GM23338 (cell line): ENCODE data around the gene EYA4. TPM values are rescaled to one million over a fixed set of nuclear protein-coding genes. Genes with fewer than 3 reads are reported as not detected.

Experiments used
- ATAC-seq: fragments of 200-7000 bp; cut with Tn5 transposase; 3 replicates; pipeline ENCODE4 v1.9.1; 2020
- DNase-seq: peaks from one replicate; pipeline ENCODE4 v3.0.0-alpha.2; 2015; ENCODE audit warnings: low spot score
- H2AFZ ChIP-seq: fragments of 200-600 bp; sonication (generic); 2 replicates; pipeline ENCODE4 v1.8.0; 2016; ENCODE audit warnings: antibody characterized with exemption, mild to moderate bottlenecking, moderate library complexity
- H3F3A ChIP-seq: fragments of 200-600 bp; sonication (generic); replicated peaks from 2 replicates; pipeline ENCODE4 v1.8.0; 2017; ENCODE audit warnings: antibody characterized with exemption, mixed run types, low read depth
- H3K27ac ChIP-seq: fragments of 200-600 bp; sonication (generic); 2 replicates; pipeline ENCODE4 v1.6.1; 2016; ENCODE audit warnings: low read depth
- H3K27me3 ChIP-seq: fragments of 200-600 bp; sonication (generic); 2 replicates; pipeline ENCODE4 v1.8.0; 2016; ENCODE audit warnings: mild to moderate bottlenecking, mixed run types, moderate library complexity; ENCODE audit not compliant: insufficient read depth
- H3K36me3 ChIP-seq: fragments of 200-600 bp; sonication (generic); 2 replicates; pipeline ENCODE4 v1.8.0; 2016; ENCODE audit warnings: mild to moderate bottlenecking; ENCODE audit not compliant: insufficient read depth
- H3K4me1 ChIP-seq: fragments of 200-600 bp; sonication (generic); 2 replicates; pipeline ENCODE4 v1.8.0; 2016; ENCODE audit warnings: mild to moderate bottlenecking, moderate library complexity; ENCODE audit not compliant: insufficient read depth
- H3K4me2 ChIP-seq: fragments of 200-600 bp; sonication (generic); 2 replicates; pipeline ENCODE4 v1.7.1; 2017; ENCODE audit warnings: mixed run types
- H3K4me3 ChIP-seq: fragments of 200-600 bp; sonication (generic); 2 replicates; pipeline ENCODE4 v1.6.1; 2016; ENCODE audit warnings: mixed run types
- H3K79me2 ChIP-seq: fragments of 200-600 bp; sonication (generic); replicated peaks from 2 replicates; pipeline ENCODE4 v1.8.0; 2017; ENCODE audit warnings: mild to moderate bottlenecking; ENCODE audit not compliant: insufficient read depth
- H3K9me2 ChIP-seq: fragments of 200-600 bp; sonication (generic); 2 replicates; pipeline ENCODE4 v1.8.0; 2017; ENCODE audit not compliant: insufficient read depth
- H4K20me1 ChIP-seq: fragments of 200-600 bp; sonication (generic); replicated peaks from 2 replicates; pipeline ENCODE4 v1.8.0; 2017; ENCODE audit warnings: mild to moderate bottlenecking; ENCODE audit not compliant: insufficient read depth
- H3K27ac Mint-ChIP-seq: 2 replicates; pipeline ENCODE4 v1.8.0; 2020; ENCODE audit warnings: inconsistent platforms, mild to moderate bottlenecking, moderate library complexity, mixed read lengths
- H3K27me3 Mint-ChIP-seq: 3 replicates; pipeline ENCODE4 v1.8.0; 2022; ENCODE audit warnings: low read depth, mild to moderate bottlenecking, moderate library complexity, mixed read lengths, inconsistent platforms; ENCODE audit not compliant: insufficient read depth, poor library complexity
- H3K36me3 Mint-ChIP-seq: 3 replicates; pipeline ENCODE4 v1.8.0; 2021; ENCODE audit warnings: low read depth, mild to moderate bottlenecking, inconsistent platforms, moderate library complexity, mixed read lengths
- H3K4me1 Mint-ChIP-seq: 3 replicates; pipeline ENCODE4 v1.8.0; 2020; ENCODE audit warnings: mild to moderate bottlenecking, inconsistent platforms, mixed read lengths
- H3K4me3 Mint-ChIP-seq: 3 replicates; pipeline ENCODE4 v1.8.0; 2021; ENCODE audit warnings: moderate library complexity, mild to moderate bottlenecking, inconsistent platforms, mixed read lengths
- H3K9me3 Mint-ChIP-seq: 3 replicates; pipeline ENCODE4 v1.8.0; 2020; ENCODE audit warnings: moderate library complexity, mild to moderate bottlenecking, inconsistent platforms, mixed read lengths
- CREB1 ChIP-seq: fragments of 250-450 bp; sonication (Bioruptor Pico); IDR thresholded peaks from 2 replicates; pipeline ENCODE4 v1.5.0; 2020; ENCODE audit warnings: low read depth, mild to moderate bottlenecking, moderate library complexity
- ETS1 ChIP-seq: IDR thresholded peaks from 2 replicates; pipeline ENCODE4 v1.6.1; 2016; ENCODE audit warnings: antibody characterized with exemption
- EZH2 ChIP-seq: fragments of 200-600 bp; sonication (generic); IDR thresholded peaks from one replicate; pipeline ENCODE4 v1.8.0; 2017; ENCODE audit warnings: antibody characterized with exemption, mild to moderate bottlenecking, low read depth; ENCODE audit not compliant: unreplicated experiment
- EZH2phosphoT487 ChIP-seq: fragments of 200-600 bp; sonication (generic); IDR thresholded peaks from one replicate; pipeline ENCODE4 v1.8.1; 2018; ENCODE audit warnings: antibody characterized with exemption; ENCODE audit not compliant: unreplicated experiment
- JUNB ChIP-seq: IDR thresholded peaks from one replicate; pipeline ENCODE4 v1.6.1; 2016; ENCODE audit warnings: antibody characterized with exemption; ENCODE audit not compliant: unreplicated experiment
- NANOG ChIP-seq: IDR thresholded peaks from 2 replicates; pipeline ENCODE4 v1.6.1; 2016; ENCODE audit warnings: antibody characterized with exemption, borderline replicate concordance
- POLR2AphosphoS5 ChIP-seq: IDR thresholded peaks from 2 replicates; pipeline ENCODE4 v1.6.1; 2016; ENCODE audit warnings: antibody characterized with exemption, low read depth
- REST ChIP-seq: IDR thresholded peaks from one replicate; pipeline ENCODE4 v1.6.1; 2018; ENCODE audit warnings: antibody characterized with exemption; ENCODE audit not compliant: unreplicated experiment
- STAT1 ChIP-seq: IDR thresholded peaks from one replicate; pipeline ENCODE4 v1.6.1; 2016; ENCODE audit warnings: antibody characterized with exemption; ENCODE audit not compliant: unreplicated experiment
- ZNF114 ChIP-seq: fragments of 250-450 bp; sonication (Bioruptor Pico); IDR thresholded peaks from 2 replicates; pipeline ENCODE4 v1.5.0; 2020; ENCODE audit warnings: mild to moderate bottlenecking, moderate library complexity
- ZNF331 ChIP-seq: fragments of 250-450 bp; sonication (Bioruptor Pico); IDR thresholded peaks from 2 replicates; pipeline ENCODE4 v1.5.0; 2020; ENCODE audit warnings: low read depth, mild to moderate bottlenecking, moderate library complexity
- polyA plus RNA-seq: library from polyadenylated mRNA; unstranded; fragments of >200 nt; fragmentation: Nextera tagmentation; extraction: Ambion mirVana; gene quantifications from 2 replicates; pipeline ENCODE4 v1.2.1, GENCODE V29; 2016
- total RNA-seq: library from RNA; depleted of rRNA; stranded (reverse); fragments of >200 nt; shearing (Covaris generic); gene quantifications from 2 replicates; pipeline ENCODE4 v1.2.3, GENCODE V29; 2014

The EYA4 gene
- total and polyA plus RNA-seq, 2 experiments from 2014 or later, result 0.05 to 0.21 TPM

GRCh38 chr6:133343220-133343619 is 102.1 kb downstream of the EYA4 start:
- Histone ChIP-seq H4K20me1 (no peaks in the 10 kb centered on the region), H3K4me2 (no peak overlapping the region), H3K27me3 (no peaks in the 10 kb centered on the region), H2AFZ (no peak overlapping the region), H3K4me3 (no peak overlapping the region), H3K4me1 (no peaks in the 10 kb centered on the region; the same call in 1 of the 2 replicates), H3K27ac (no peak overlapping the region), H3K9me2 (no peaks in the 10 kb centered on the region), H3F3A (no peaks in the 10 kb centered on the region), H3K79me2 (no peaks in the 10 kb centered on the region), H3K36me3 (no peaks in the 10 kb centered on the region)
- Mint-ChIP-seq H3K9me3 (no peaks in the 10 kb centered on the region), H3K4me1 (peaks cover 5% of the 10 kb centered on the region; the same call in 2 of the 3 replicates), H3K36me3 (no peaks in the 10 kb centered on the region), H3K27me3 (peaks cover 3% of the 10 kb centered on the region), H3K27ac (no peak overlapping the region), H3K4me3 (no peak overlapping the region)
- DNase-seq (no peak), ATAC-seq (no peak)
- TF ChIP-seq ZNF331 (CRISPR knock-in tag), result no peak

GRCh38 chr6:133348846-133349245 is 107.7 kb downstream of the EYA4 start:
- Histone ChIP-seq H3F3A (no peaks in the 10 kb centered on the region), H3K36me3 (no peaks in the 10 kb centered on the region), H3K4me3 (no peak overlapping the region), H2AFZ (no peak overlapping the region), H4K20me1 (no peaks in the 10 kb centered on the region), H3K27ac (no peak overlapping the region), H3K79me2 (no peaks in the 10 kb centered on the region), H3K9me2 (no peaks in the 10 kb centered on the region), H3K27me3 (no peaks in the 10 kb centered on the region), H3K4me1 (no peaks in the 10 kb centered on the region), H3K4me2 (no peak overlapping the region)
- peaks cover 2% of the 10 kb centered on the region; the same call in 1 of the 3 replicates for H3K4me1 Mint-ChIP-seq
- peaks cover 2% of the 10 kb centered on the region for H3K27me3 Mint-ChIP-seq
- H3K9me3 Mint-ChIP-seq, result no peaks in the 10 kb centered on the region
- TF ChIP-seq JUNB (no peak), NANOG (no peak), POLR2AphosphoS5 (no peak), EZH2 (no peak), ETS1 (no peak), STAT1 (no peak)
- no peak overlapping the region for H3K4me3 Mint-ChIP-seq
- DNase-seq, result no peak
- no peak for ATAC-seq
- H3K36me3 Mint-ChIP-seq, result no peaks in the 10 kb centered on the region
- no peak overlapping the region for H3K27ac Mint-ChIP-seq

- H3K27ac ChIP-seq, result no peak overlapping the region
- no peak overlapping the region for H3K4me2 ChIP-seq
- no peak for DNase-seq
- no peaks in the 10 kb centered on the region for H3K79me2 ChIP-seq
- H3K27ac Mint-ChIP-seq, result no peak overlapping the region
- no peaks in the 10 kb centered on the region for H3K9me2 ChIP-seq
- H2AFZ ChIP-seq, result no peak overlapping the region
- no peak overlapping the region for H3K4me3 Mint-ChIP-seq
- H3K4me1 Mint-ChIP-seq, result peaks cover 2% of the 10 kb centered on the region; the same call in 1 of the 3 replicates
- no peak for ATAC-seq
- no peaks in the 10 kb centered on the region for H4K20me1 ChIP-seq
- no peaks in the 10 kb centered on the region for H3K36me3 Mint-ChIP-seq
- no peaks in the 10 kb centered on the region for H3K36me3 ChIP-seq
- no peaks in the 10 kb centered on the region for H3K27me3 ChIP-seq
- H3K4me3 ChIP-seq, result no peak overlapping the region
- H3F3A ChIP-seq, result no peaks in the 10 kb centered on the region
- no peaks in the 10 kb centered on the region for H3K4me1 ChIP-seq
- no peaks in the 10 kb centered on the region for H3K9me3 Mint-ChIP-seq
- peaks cover 2% of the 10 kb centered on the region for H3K27me3 Mint-ChIP-seq
- TF ChIP-seq ZNF114 (CRISPR knock-in tag), result no peak
- no peak for TF ChIP-seq EZH2phosphoT487
- no peak for TF ChIP-seq EZH2
- no peak for TF ChIP-seq CREB1 (CRISPR knock-in tag)
- no peak for TF ChIP-seq STAT1
- TF ChIP-seq JUNB, result no peak
- TF ChIP-seq REST, result no peak
Measured at GRCh38 chr6:133350928-133351327, 109.8 kb downstream of the EYA4 start.
